Prostate gland (tissue), 2 donors: ENCODE data around the gene ZCCHC24. TPM values are rescaled to one million over a fixed set of nuclear protein-coding genes. Genes with fewer than 3 reads are reported as not detected.

ENCODE experiments used
- DNase-seq: peaks from one replicate; pipeline ENCODE4 v3.0.0-alpha.2; 2019; ENCODE audit warnings: low spot score
- H3K27ac ChIP-seq, 2 donors: fragments of 200-600 bp; sonication (generic); 2 replicates each; pipeline ENCODE4 v1.5.1; 2017 to 2019
- H3K27me3 ChIP-seq: fragments of 200-600 bp; sonication (generic); replicated peaks from 2 replicates; pipeline ENCODE4 v1.5.1; 2019; ENCODE audit not compliant: insufficient read depth
- H3K36me3 ChIP-seq, 2 donors: fragments of 200-600 bp; sonication (generic); 1 replicate in 1 of 2; 2 replicates in 1 of 2; pipeline versions ENCODE4 v1.5.1 to v1.8.1; 2017 to 2019
- H3K4me1 ChIP-seq: fragments of 200-600 bp; sonication (generic); replicated peaks from 2 replicates; pipeline ENCODE4 v1.5.1; 2019
- H3K4me3 ChIP-seq, 2 donors: fragments of 200-600 bp; sonication (generic); 2 replicates each; pipeline ENCODE4 v1.5.1; 2017 to 2019
- H3K9me3 ChIP-seq: fragments of 200-600 bp; sonication (generic); 2 replicates; pipeline ENCODE4 v1.5.1; 2017
- CTCF ChIP-seq, 4 experiments: fragments of 200-600 bp in 2 of 4; fragments of 450-650 bp in 2 of 4; sonication (generic) in 2 of 4; IDR thresholded peaks; 1 replicate in 3 of 4; 2 replicates in 1 of 4; pipeline ENCODE4 v1.5.1; 2016 to 2019; ENCODE audit warnings: antibody characterized with exemption in 4 of 4, mild to moderate bottlenecking in 2 of 4, moderate library complexity in 2 of 4
- POLR2A ChIP-seq: fragments of 450-650 bp; IDR thresholded peaks from one replicate; pipeline ENCODE4 v1.6.1; 2016; ENCODE audit warnings: antibody characterized with exemption, mild to moderate bottlenecking
- POLR2AphosphoS5 ChIP-seq: sonication (generic); formaldehyde crosslinking; IDR thresholded peaks from one replicate; pipeline ENCODE4 v1.6.1; 2017; ENCODE audit warnings: antibody characterized with exemption
- WGBS: methylation state at CpG from one replicate; pipeline ENCODE4 v1.1.5; 2018; 5-methylcytosine and 5-hydroxymethylcytosine counted together
- intact Hi-C: fragments of 100-400 bp; cut with DNase I; formaldehyde crosslinking; loops from one replicate; pipeline ENCODE4 v1.14.2; 2022
- total RNA-seq, 2 donors: library from RNA; depleted of rRNA; stranded (reverse); fragments of >200 nt; gene quantifications; one replicate each; pipeline ENCODE4 v1.1.0, GENCODE V29; 2016

Gene ZCCHC24
- total RNA-seq, 2 donors from 2014 or later: 20.8 to 51.2 TPM

DNA sequence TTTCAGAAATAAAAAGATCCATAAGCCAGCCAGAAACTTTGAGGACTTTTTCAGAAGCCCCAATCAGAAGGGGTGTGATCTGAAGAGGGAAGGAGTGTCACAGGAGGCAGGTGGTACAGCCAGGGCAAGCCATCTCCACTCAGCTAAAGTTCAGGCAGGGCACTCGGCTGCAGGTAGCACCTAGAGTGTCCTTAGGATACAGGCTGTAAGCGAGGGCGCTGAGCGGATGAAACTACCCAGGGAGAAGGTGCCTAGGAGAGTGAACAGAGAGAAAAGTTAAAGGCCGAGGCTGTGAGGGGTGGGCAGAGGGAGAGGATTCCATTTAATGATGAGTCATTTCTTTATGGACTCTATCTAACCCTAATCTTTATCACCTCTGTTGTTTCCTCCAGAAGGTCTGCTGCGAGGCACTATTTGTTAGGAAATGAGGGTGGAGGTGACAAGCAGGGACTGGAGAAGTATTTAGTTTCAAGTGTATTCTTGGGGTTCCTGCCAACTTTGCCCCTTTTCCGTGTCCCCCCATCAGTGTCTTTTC is 29.8 kb upstream of the ZCCHC24 start:
- no peaks in the 10 kb centered on the region for H3K27me3 ChIP-seq
- no peaks in the 10 kb centered on the region for H3K4me1 ChIP-seq
- WGBS: 80% methylated on average over 7 of the region's 7 CpGs
- no peak for DNase-seq
- no peaks in the 10 kb centered on the region for H3K9me3 ChIP-seq
- H3K27ac ChIP-seq: no peak overlapping the region
- TF ChIP-seq CTCF (IDR thresholded peaks at IDR 0.05) (no peak), POLR2A (no peak), POLR2AphosphoS5 (no peak)
- H3K4me3 ChIP-seq: no peak overlapping the region
- H3K36me3 ChIP-seq: no peaks in the 10 kb centered on the region
- intact Hi-C loops: no loop called here

DNA sequence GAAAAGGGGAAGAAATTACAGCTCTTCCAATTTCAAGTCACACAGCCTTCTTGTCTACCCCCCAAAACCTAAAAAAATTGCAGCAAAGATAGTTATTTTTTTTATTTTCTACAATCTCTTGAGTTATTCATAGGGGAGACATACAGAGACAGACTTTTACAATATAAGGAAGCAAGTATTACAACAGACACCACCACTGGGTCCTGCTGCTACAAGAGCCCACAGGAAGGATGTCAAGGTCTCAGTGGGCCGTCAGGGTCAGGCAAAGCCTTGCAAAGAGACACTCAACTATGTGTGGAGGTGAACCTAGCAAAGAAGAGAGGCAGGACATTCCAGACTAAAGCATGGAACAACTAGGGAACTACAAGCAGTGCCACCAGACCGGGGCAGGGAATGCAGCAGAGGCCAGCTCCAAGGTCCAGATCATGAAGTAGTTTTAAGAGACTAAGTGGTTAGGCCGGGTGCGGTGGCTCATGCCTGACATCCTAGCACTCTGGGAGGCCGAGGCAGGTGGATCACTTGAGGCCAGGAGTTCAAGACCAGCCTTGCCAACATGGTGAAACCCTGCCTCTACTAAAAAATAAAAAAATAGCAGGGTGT is 28.2 kb upstream of the ZCCHC24 start:
- Histone ChIP-seq H3K4me1 (no peaks in the 10 kb centered on the region), H3K4me3 (no peak overlapping the region), H3K27me3 (no peaks in the 10 kb centered on the region), H3K9me3 (no peaks in the 10 kb centered on the region), H3K36me3 (no peaks in the 10 kb centered on the region), H3K27ac (no peak overlapping the region)
- TF ChIP-seq POLR2A (no peak), CTCF (IDR thresholded peaks at IDR 0.05) (no peak), POLR2AphosphoS5 (no peak)
- WGBS: 91% methylated on average over 5 of the region's 5 CpGs
- DNase-seq: no peak
- intact Hi-C loops: no loop called here

DNA sequence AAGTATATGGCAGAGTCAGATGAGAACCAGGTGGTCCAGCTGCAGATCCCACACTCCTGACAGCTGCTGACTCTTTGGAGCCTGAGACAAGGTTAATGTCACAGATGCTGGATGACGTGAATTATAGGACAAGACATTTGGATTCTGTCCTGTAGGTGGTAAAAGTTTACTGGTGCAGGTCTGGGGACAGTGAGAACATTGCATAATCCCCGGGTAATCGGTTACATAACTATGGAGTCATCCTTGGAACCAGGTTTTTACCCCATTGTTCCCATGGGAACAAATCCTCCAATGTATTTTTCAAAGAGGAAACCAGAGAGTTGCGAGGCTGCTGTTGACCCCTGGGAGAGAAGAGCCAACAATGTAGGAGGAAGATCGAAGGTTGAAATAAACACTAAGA is 27.5 kb upstream of the ZCCHC24 start:
- TF ChIP-seq POLR2AphosphoS5 (no peak), CTCF (IDR thresholded peaks at IDR 0.05) (no peak), POLR2A (no peak)
- no peaks in the 10 kb centered on the region for H3K4me1 ChIP-seq
- H3K27me3 ChIP-seq: no peaks in the 10 kb centered on the region
- 39% methylated on average over 5 of the region's 5 CpGs for WGBS
- no peaks in the 10 kb centered on the region for H3K9me3 ChIP-seq
- no peak overlapping the region for H3K4me3 ChIP-seq
- H3K36me3 ChIP-seq: no peaks in the 10 kb centered on the region
- intact Hi-C loops: no loop called here
- no peak overlapping the region for H3K27ac ChIP-seq
- DNase-seq: no peak

- intact Hi-C loops: no loop called here
- no peaks in the 10 kb centered on the region for H3K9me3 ChIP-seq
- TF ChIP-seq POLR2A: no peak
- TF ChIP-seq POLR2AphosphoS5: no peak
- TF ChIP-seq CTCF (IDR thresholded peaks at IDR 0.05): no peak
- H3K27ac ChIP-seq: no peak overlapping the region
- no peaks in the 10 kb centered on the region for H3K4me1 ChIP-seq
- H3K27me3 ChIP-seq: no peaks in the 10 kb centered on the region
- H3K4me3 ChIP-seq: no peak overlapping the region
- WGBS: 87% methylated on average over 7 of the region's 7 CpGs
- no peak for DNase-seq
- no peaks in the 10 kb centered on the region for H3K36me3 ChIP-seq
Observed at GRCh38 chr10:79472449-79472848, 27.0 kb upstream of the ZCCHC24 start.

DNA sequence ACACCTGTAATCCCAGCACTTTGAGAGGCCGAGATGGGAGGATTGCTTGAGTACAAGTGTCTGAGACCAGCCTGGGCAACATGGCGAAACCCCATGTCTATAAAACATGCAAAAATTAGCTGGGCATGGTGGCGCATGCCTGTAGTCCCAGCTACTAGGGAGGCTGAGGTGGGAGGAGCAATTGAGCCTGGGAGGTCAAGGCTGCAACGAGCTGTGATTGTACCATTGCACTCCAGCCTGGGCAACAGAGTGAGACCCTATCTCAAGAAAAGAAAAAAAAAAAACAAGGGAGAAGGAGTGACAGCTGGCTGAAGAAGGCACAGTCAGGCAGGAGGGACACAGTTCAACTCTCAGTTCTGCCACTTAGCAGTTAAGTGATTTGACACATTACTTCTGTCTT is 26.4 kb upstream of the ZCCHC24 start:
- Histone ChIP-seq H3K4me1 (no peaks in the 10 kb centered on the region), H3K36me3 (no peaks in the 10 kb centered on the region), H3K9me3 (no peaks in the 10 kb centered on the region), H3K27ac (no peak overlapping the region), H3K27me3 (no peaks in the 10 kb centered on the region), H3K4me3 (no peak overlapping the region)
- intact Hi-C loops: no loop called here
- DNase-seq: no peak
- TF ChIP-seq POLR2A (no peak), CTCF (IDR thresholded peaks at IDR 0.05) (no peak), POLR2AphosphoS5 (no peak)
- 90% methylated on average over 4 of the region's 4 CpGs for WGBS
